HUES48 (cell line): ENCODE measurements around the gene CPN2.
A peak's percentile ranks its signal among the peaks of the same experiment; 100 is the strongest.

Experiments used
- H3K27ac ChIP-seq: one replicate; pipeline ENCODE4 v1.7.0; 2013; ENCODE audit warnings: low read depth, low read length, inconsistent platforms
- H3K27me3 ChIP-seq: 2 replicates; pipeline ENCODE4 v1.6.1; 2013; ENCODE audit warnings: mild to moderate bottlenecking, low read length; ENCODE audit not compliant: control insufficient read depth, insufficient read depth
- H3K36me3 ChIP-seq: 2 replicates; pipeline ENCODE4 v1.6.1; 2013; ENCODE audit warnings: low read length; ENCODE audit not compliant: control insufficient read depth, insufficient read depth
- H3K4me1 ChIP-seq: 2 replicates; pipeline ENCODE4 v1.6.1; 2013; ENCODE audit warnings: mild to moderate bottlenecking, low read length; ENCODE audit not compliant: control insufficient read depth, insufficient read depth
- H3K4me3 ChIP-seq: 2 replicates; pipeline ENCODE4 v1.5.1; 2013; ENCODE audit warnings: mild to moderate bottlenecking, low read depth, low read length
- H3K9ac ChIP-seq: 2 replicates; pipeline ENCODE4 v1.6.1; 2013; ENCODE audit warnings: mild to moderate bottlenecking, low read depth, low read length, moderate library complexity
- H3K9me3 ChIP-seq: 2 replicates; pipeline ENCODE4 v1.6.1; 2013; ENCODE audit warnings: low read length; ENCODE audit not compliant: control insufficient read depth, insufficient read depth

Gene CPN2

GRCh38 chr3:194351080-194351672 is at the start of gene CPN2:
Gene CPN2, minus strand, starts transcription at chr3:194351328. Its CDS starts 8,626 bp downstream, at chr3:194342702.
- Histone ChIP-seq H3K27me3 (no peaks in the 10 kb centered on the region; the same call in 1 of the 2 replicates), H3K27ac (no peak within 1 kb of the TSS), H3K36me3 (no peaks in the 10 kb centered on the region), H3K4me1 (no peaks in the 10 kb centered on the region), H3K4me3 (no peak within 1 kb of the TSS), H3K9ac (no peak within 1 kb of the TSS), H3K9me3 (no peaks in the 10 kb centered on the region)

GRCh38 chr3:194399874-194400411 is 48.8 kb upstream of the CPN2 start:
- Histone ChIP-seq H3K4me1 (peaks cover 15% of the 10 kb centered on the region; the same call in 1 of the 2 replicates), H3K9ac (no peak overlapping the region), H3K9me3 (no peaks in the 10 kb centered on the region), H3K4me3 (no peak overlapping the region), H3K27ac (no peak overlapping the region), H3K27me3 (peaks cover 37% of the 10 kb centered on the region), H3K36me3 (peaks cover 6% of the 10 kb centered on the region; the same call in 1 of the 2 replicates)

DNA sequence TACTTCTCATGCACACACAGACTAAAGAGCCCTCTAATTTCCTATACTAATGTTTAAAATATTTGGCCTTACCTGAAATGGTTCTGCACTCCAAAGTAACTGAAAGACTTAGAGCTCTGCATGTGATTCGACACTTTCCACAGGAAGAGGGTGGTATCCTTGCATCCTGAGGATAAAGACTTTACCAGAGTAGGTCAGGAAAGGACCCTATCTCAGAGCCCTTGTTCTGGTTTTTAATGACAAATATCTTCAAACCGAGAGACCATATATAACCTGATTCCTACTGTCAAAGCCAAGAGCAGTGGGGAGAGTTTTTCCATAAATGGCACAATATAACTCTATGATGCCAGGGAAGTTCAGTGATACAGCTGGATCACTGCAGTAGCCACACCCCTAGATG is 48.0 kb upstream of the CPN2 start, which contains the start of gene GP5:
GP5 (minus strand) TSS at position 101 of the 400 bp plus-strand sequence. CDS start 984 bp downstream, outside the sequence.
- Histone ChIP-seq H3K27ac (no peak within 1 kb of the TSS), H3K9ac (no peak within 1 kb of the TSS), H3K36me3 (peaks cover 4% of the 10 kb centered on the region; the same call in 1 of the 2 replicates), H3K27me3 (peaks cover 37% of the 10 kb centered on the region), H3K4me1 (peaks cover 15% of the 10 kb centered on the region; the same call in 1 of the 2 replicates), H3K9me3 (no peaks in the 10 kb centered on the region), H3K4me3 (peak within 1 kb of the TSS; percentile 54)

DNA sequence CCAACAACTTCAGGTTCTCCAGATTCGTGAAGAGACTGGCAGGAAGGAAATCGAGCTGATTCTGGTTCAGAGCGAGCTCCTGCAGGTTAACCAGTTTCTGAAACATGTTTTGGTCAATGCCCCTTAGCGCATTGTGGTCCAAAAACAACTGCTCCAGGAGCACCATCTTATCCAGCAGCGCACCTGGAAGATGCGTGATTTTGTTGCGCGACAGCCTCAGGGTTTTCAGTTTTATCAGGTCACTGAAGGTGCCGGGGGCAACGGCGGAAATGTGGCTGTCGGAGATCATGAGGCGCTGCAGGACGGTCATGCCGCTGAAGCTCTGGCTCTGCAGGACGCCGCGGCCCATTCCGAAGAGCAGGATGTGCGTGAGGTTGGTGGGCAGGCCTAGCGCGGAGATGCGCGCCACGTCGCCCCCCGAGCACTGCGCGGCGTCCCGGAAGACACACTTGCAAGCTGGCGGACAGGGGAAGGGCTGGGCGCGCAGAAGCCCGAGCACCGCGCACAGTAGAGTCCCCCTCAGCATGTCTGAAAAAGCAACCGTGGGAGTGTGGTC is 46.7 kb upstream of the CPN2 start:
- Histone ChIP-seq H3K27ac (no peak overlapping the region), H3K27me3 (peaks cover 37% of the 10 kb centered on the region), H3K4me3 (peak overlapping the region; percentile 54), H3K9me3 (no peaks in the 10 kb centered on the region), H3K4me1 (peaks cover 15% of the 10 kb centered on the region; the same call in 1 of the 2 replicates), H3K9ac (no peak overlapping the region), H3K36me3 (no peaks in the 10 kb centered on the region; the same call in 1 of the 2 replicates)

- Histone ChIP-seq H3K27me3 (peaks cover 37% of the 10 kb centered on the region), H3K27ac (no peak overlapping the region), H3K4me1 (peaks cover 15% of the 10 kb centered on the region; the same call in 1 of the 2 replicates), H3K9ac (no peak overlapping the region), H3K9me3 (no peaks in the 10 kb centered on the region), H3K36me3 (no peaks in the 10 kb centered on the region), H3K4me3 (peak overlapping the region; percentile 54)
These were observed 46.0 kb upstream of the CPN2 start for GRCh38 chr3:194396859-194397756.

DNA sequence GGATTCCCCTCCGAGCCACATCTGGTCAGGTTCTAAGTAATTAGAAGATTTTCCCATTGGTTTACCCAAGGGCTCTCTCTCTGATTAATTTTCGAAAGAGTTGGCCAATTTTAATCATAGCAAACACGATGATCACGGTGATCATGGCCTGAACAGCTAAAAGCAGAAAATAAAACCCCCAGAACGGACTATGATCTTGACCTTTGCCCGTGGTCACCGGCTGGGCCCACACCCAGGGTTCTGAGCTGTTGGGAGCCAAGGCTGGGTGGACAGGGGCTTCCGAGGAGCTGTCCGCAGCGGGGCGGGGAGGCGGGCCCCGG is 45.4 kb upstream of the CPN2 start:
- Histone ChIP-seq H3K4me1 (peaks cover 15% of the 10 kb centered on the region; the same call in 1 of the 2 replicates), H3K27ac (no peak overlapping the region), H3K9ac (no peak overlapping the region), H3K36me3 (no peaks in the 10 kb centered on the region), H3K27me3 (peaks cover 37% of the 10 kb centered on the region), H3K9me3 (no peaks in the 10 kb centered on the region), H3K4me3 (peak overlapping the region; percentile 54; the same call in 1 of the 2 replicates)

GRCh38 chr3:194395778-194396538 is 44.8 kb upstream of the CPN2 start:
- peak overlapping the region; percentile 54; the same call in 1 of the 2 replicates for H3K4me3 ChIP-seq
- peaks cover 10% of the 10 kb centered on the region; the same call in 1 of the 2 replicates for H3K4me1 ChIP-seq
- no peak overlapping the region for H3K27ac ChIP-seq
- H3K9me3 ChIP-seq, result no peaks in the 10 kb centered on the region
- H3K36me3 ChIP-seq, result no peaks in the 10 kb centered on the region
- H3K27me3 ChIP-seq, result peaks cover 37% of the 10 kb centered on the region
- no peak overlapping the region for H3K9ac ChIP-seq

- Histone ChIP-seq H3K36me3 (no peaks in the 10 kb centered on the region), H3K4me1 (peaks cover 10% of the 10 kb centered on the region; the same call in 1 of the 2 replicates), H3K27ac (no peak overlapping the region), H3K9me3 (no peaks in the 10 kb centered on the region), H3K4me3 (no peak overlapping the region), H3K27me3 (peaks cover 37% of the 10 kb centered on the region), H3K9ac (no peak overlapping the region)
These were observed 44.1 kb upstream of the CPN2 start for GRCh38 chr3:194395212-194395611.

- Histone ChIP-seq H3K36me3 (no peaks in the 10 kb centered on the region), H3K9ac (no peak overlapping the region), H3K27ac (no peak overlapping the region), H3K4me1 (peaks cover 7% of the 10 kb centered on the region; the same call in 1 of the 2 replicates), H3K27me3 (peaks cover 19% of the 10 kb centered on the region), H3K9me3 (no peaks in the 10 kb centered on the region), H3K4me3 (no peak overlapping the region)
These were observed 41.4 kb upstream of the CPN2 start for GRCh38 chr3:194392576-194392975.

GRCh38 chr3:194390835-194391234 is 39.7 kb upstream of the CPN2 start:
- no peaks in the 10 kb centered on the region for H3K9me3 ChIP-seq
- no peak overlapping the region for H3K9ac ChIP-seq
- 0 out of 2 replicates have a peak, but pooled peaks cover under 1% of the 10 kb centered on the region for H3K4me1 ChIP-seq
- no peak overlapping the region for H3K27ac ChIP-seq
- H3K4me3 ChIP-seq, result no peak overlapping the region
- H3K27me3 ChIP-seq, result peaks cover 2% of the 10 kb centered on the region; the same call in 1 of the 2 replicates
- no peaks in the 10 kb centered on the region for H3K36me3 ChIP-seq
